EH (cell line): Measurements from ENCODE around the gene C20orf173.

Experiments used
- DNase-seq: peaks from one replicate; pipeline ENCODE4 v3.0.0-alpha.2; 2015; ENCODE audit warnings: low read depth

Gene C20orf173

DNA sequence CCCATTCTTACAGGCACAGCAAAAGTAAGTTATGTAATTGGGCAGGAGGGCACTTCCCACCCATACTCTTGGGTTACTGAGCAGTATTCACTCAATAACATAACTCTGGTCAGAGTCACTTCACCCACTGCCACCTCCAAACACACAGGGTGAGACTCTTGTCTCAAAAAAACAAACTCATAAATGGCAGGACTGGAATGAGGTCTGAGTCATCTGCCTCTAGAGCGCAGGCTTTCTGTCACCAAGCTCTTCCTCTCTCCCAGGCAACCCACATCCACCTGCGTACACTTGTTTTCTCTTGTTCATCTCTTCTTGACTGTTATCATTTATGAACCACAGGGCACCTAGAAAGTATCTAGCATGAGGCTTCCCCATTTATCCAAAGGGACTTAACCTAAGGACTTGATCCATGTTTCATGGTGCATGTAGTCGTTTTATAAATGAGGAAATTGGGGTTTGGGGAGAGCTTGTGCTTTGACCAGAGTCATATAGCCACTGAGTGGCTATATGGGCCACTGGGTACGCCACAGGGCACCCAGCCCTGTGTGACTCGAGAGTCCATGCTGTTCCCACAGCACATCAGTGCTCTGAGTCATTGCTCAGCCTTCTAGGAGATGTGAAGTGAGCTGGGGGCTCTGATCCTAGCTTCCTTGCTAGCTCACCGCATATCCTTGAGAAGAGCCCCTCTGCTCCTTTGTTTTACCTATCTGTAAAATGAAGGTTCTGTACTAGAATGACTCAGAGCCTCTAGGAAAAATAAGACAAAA, 22.4 kb downstream of the C20orf173 start:
- peak; percentile 78 for DNase-seq

DNA sequence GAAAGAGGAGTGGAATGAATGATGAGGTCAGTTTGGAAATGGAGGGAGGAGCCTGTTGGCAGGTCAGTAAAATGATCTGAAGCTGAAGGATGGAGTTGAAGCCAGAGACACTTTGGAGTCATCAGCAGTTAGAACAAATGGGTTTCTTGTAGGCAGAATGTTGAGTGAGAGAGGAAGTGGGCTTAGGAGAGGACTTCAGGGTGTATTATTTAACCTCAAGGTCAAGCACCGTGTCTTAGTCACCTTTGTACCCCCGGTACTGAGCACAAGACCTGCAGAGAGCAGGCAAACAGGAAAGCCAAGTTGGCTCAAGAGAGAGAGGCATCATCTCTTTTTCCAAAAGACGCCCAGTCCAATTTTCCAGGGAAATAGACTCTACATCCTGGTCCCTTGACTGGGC, 23.3 kb downstream of the C20orf173 start:
- DNase-seq = no peak

DNA sequence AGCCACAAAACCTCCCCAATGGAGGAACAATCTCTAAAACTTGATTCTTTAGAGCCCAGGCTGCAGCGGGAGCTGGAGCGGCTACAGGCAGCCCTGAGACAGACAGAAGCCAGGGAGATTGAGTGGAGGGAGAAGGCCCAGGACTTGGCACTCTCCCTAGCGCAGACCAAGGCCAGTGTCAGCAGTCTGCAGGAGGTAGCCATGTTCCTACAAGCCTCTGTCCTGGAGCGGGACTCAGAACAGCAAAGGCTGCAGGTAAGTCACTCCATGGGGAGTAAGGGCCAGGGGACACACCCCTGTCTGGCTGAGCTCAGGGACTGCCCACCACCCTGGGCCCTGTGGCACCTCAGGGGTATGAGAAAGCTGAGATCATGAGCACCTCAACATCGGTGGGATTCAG, 24.7 kb downstream of the C20orf173 start:
- DNase-seq = no peak

DNA sequence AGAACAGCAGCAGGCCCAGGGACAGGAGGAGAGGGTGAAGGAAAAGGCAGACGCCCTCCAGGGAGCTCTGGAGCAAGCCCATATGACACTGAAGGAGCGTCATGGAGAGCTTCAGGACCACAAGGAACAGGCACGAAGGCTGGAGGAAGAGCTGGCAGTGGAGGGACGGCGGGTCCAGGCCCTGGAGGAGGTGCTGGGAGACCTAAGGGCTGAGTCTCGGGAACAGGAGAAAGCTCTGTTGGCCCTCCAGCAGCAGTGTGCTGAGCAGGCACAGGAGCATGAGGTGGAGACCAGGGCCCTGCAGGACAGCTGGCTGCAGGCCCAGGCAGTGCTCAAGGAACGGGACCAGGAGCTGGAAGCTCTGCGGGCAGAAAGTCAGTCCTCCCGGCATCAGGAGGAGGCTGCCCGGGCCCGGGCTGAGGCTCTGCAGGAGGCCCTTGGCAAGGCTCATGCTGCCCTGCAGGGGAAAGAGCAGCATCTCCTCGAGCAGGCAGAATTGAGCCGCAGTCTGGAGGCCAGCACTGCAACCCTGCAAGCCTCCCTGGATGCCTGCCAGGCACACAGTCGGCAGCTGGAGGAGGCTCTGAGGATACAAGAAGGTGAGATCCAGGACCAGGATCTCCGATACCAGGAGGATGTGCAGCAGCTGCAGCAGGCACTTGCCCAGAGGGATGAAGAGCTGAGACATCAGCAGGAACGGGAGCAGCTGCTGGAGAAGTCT, 25.5 kb downstream of the C20orf173 start:
- DNase-seq = no peak

DNA sequence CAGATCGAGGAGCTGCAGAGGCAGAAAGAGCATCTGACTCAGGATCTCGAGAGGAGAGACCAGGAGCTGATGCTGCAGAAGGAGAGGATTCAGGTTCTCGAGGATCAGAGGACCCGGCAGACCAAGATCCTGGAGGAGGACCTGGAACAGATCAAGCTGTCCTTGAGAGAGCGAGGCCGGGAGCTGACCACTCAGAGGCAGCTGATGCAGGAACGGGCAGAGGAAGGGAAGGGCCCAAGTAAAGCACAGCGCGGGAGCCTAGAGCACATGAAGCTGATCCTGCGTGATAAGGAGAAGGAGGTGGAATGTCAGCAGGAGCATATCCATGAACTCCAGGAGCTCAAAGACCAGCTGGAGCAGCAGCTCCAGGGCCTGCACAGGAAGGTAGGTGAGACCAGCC, 26.2 kb downstream of the C20orf173 start:
- no peak for DNase-seq

DNA sequence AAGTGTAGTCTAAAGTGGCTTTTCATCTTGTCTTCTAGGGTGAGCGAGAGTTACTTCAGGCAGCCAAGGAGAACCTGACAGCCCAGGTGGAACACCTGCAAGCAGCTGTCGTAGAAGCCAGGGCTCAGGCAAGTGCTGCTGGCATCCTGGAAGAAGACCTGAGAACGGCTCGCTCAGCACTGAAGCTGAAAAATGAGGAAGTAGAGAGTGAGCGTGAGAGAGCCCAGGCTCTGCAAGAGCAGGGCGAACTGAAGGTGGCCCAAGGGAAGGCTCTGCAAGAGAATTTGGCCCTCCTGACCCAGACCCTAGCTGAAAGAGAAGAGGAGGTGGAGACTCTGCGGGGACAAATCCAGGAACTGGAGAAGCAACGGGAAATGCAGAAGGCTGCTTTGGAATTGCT, 27.1 kb downstream of the C20orf173 start:
- DNase-seq = no peak

DNA sequence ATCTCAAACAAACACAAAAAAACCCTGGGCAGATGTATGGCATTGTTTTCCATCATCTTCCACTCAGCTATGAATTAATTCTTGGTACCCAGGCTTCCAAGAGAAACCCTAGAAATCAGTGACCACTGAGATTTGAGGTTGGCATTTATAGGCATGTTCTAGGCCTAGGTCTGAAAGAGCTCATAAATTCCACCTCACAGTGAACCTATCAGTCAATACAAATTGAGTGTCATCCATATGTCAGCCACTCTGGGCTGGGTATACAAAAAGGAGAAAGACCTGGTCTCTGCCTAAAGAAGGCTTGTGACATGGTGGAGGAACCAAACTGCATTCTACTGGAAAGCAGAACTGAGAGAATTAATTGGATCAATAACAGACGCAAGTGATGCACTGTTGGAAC, 30.2 kb downstream of the C20orf173 start:
- no peak for DNase-seq

DNA sequence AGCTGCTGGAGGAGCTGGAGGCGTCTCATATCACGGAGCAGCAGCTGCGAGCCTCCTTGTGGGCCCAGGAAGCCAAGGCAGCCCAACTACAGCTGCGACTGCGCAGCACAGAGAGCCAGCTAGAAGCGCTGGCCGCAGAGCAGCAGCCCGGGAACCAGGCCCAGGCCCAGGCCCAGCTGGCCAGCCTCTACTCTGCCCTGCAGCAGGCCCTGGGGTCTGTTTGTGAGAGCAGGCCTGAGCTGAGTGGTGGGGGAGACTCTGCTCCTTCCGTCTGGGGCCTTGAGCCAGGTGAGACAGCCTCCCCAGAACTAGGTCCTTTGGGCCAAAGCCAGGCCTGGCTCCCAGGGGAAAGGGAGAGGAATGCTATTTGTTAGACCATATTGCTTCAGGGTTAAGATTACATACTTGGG, 31.7 kb downstream of the C20orf173 start:
- DNase-seq = no peak

DNA sequence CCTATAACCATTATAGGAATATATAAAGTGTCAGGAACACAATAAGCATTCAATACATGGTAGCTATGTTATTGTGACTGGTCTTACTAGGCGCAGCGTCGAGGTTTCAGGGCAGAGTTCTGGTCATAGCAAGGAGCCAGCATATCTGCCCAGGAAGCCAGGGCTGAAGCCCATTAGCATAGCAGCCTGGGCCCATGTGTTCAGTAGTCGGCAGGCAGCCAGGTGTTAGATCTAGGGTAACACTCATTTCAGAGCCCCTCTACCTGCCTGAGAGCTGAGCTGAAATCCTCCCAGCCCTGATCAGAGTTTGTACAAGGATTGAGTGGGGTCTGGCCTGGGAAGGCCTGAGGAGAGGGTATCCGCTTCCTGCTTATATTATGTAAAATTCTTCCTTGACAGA, 32.1 kb downstream of the C20orf173 start:
- DNase-seq = no peak

DNA sequence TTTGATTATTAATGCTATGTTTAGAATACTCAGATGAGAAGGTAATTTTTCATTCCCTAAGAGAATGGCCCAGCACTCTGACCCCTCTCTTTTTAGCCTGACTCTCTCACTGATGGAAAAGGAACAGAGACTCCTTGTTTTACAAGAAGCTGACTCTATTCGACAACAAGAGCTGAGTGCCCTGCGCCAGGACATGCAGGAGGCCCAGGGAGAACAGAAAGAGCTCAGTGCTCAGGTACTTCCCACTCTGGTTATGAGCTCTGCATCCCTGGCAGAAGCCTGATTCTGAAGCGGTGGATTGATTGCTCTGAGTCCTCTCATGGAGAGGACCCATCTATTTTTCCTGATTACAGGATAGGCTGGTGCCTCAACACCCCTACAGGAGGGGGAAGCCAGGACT, 33.0 kb downstream of the C20orf173 start:
- no peak for DNase-seq

DNA sequence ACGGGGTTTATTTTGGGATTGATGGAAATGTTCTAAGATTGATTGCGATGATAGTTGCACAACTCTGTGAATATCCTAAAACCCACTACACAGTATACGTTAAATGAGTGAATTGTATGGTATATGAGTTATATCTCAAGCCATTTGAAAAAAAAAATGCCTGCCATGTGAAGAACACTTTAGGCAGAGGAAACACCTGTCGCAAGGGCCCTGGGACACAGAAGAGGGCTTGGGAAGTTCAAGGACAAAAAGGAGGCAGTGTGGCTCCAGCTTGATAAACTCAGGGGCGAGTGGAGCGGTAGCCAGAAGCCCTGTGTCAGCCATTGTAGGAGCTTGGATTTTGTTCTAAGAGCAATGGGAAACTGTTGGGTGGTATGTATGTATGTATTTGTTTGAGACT, 37.1 kb downstream of the C20orf173 start:
- no peak for DNase-seq

DNA sequence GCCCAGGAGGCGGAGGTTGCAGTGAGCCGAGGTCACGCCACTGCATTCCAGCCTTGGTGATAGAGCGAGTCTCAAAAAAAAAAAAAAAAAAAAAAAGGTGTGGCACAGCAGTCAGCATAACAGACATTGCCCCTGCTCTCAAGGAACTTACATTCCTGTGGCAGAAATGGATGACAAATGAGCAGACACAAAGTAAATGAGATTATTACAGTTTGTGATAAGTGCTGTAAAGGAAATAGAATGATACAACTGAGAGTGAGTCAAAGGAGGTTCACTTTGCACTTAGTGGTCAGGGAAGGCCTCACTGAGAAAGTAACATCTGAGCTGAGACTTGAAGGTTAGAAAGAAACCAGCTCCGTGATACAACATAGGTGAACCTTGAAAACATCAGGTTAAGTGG, 37.6 kb downstream of the C20orf173 start:
- peak; percentile 28 for DNase-seq

DNA sequence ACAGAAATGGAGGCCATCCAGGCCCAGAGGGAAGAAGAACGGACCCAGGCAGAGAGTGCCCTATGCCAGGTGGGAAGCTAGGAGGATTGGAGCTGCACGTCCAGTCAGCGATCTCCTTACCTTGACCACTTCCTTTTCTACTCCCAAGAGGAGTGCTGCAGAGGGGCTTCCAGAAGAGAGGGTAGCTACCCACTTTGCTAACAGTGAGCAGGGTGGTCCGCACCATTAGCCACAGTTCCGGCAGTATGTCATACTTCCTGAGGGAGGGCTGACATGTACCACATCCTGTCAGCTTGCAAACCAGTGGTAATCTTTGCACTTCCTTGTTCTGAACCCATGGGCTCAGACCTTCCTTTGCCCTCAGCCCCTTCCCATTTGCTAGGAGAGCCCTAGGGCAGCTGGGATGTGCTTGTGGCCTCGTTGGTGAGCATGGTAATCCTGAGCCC, 38.7 kb downstream of the C20orf173 start:
- no peak for DNase-seq

DNA sequence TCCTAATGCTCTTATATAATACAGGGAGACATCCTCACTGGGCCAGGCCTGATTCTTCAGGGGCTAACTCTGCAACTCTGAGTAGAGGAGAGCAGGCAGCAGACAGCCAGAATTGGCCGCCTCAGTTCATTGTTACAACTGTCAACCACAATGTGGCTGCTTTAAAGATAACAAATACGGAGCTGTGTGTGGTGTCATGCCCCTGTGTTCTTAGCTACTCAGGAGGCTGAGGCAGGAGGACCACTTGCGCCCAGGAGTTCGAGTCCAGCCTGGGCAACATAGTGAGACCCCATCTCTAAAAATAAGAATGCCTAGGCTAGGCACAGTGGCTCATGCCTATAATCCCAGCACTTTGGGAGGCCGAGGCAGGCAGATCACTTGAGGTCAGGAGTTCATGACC, 39.7 kb downstream of the C20orf173 start:
- no peak for DNase-seq

DNA sequence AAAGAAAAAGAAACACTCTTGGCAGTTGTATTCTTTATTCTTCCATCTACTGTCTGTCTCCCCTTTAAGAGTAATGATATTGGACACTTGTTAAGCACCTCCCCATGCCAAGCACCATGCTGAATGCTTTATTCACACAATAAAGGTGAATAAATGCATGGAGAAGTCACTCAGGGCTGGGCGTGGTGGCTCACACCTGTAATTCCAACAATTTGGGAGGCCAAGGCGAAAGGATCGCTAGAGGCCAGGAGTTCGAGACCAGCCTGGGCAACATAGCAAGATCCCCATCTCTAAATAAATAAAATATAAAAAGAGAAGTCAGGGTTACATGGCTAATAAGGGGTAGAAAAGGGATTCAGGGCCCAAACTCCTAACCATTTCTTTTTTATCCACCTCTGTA, 42.0 kb downstream of the C20orf173 start:
- no peak for DNase-seq

DNA sequence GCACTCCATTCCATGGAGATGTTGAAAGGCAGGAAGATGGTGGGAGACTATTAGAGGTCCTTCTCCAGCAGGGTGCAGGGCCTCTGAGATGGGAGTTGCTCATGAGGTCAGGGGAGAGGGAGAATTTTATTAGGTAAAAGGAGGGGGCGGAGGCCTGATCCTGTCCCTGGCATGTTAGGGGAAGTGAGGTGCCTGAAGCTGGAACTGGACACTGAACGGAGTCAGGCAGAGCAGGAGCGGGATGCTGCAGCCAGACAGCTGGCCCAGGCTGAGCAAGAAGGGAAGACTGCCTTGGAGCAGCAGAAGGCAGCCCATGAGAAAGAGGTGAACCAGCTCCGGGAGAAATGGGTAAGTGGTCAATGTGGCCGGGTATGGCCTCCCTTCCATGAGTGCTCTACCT, 49.7 kb downstream of the C20orf173 start:
- DNase-seq = no peak

DNA sequence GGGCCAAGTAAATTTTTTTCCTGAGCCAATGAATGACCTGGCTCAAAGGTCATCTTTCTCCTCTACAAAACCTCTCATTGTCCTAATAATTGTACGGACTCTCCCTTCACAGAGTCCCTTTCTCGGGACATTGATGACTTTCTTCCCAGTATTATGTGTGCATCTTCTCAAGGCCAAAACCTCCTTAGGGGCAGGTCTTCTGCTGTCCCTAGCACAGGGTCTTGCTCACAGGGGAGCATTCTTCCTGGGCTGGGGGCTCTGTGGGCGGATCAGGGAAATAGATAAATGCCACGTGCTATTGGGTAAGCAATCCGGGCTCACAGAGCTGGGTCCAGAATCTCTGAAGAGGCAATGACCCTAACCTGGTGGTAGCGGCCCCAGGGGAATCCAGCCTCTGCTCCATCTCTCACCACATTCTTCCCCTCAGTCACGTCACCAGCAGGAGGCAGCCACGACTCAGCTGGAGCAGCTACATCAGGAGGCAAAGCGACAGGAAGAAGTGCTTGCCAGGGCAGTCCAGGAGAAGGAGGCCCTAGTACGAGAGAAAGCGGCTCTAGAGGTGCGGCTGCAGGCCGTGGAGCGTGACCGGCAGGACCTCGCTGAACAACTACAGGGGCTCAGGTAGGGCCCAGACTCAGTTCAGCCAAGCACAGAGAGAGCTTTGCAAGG, 50.5 kb downstream of the C20orf173 start:
- no peak for DNase-seq
